Left forelimb (tissue), 1 donor: ENCODE measurements around the gene PPL.
"Not testable (repeated sequence)": the region's sequence is repeated elsewhere in the genome, so short reads cannot be mapped to it uniquely, and the experiment has no call there.

Experiments used
- DNase-seq: peaks from one replicate; pipeline ENCODE4 v3.0.0-alpha.2; 2018; ENCODE audit warnings: low spot score

The PPL gene

GRCh38 chr16:4904942-4905615 lies 31.9 kb downstream of the PPL start:
- no peak for DNase-seq

- no peak for DNase-seq
Measured at GRCh38 chr16:4904108-4904941, 32.6 kb downstream of the PPL start.

- DNase-seq: no peak
Measured at GRCh38 chr16:4902038-4902437, 34.9 kb downstream of the PPL start.

GRCh38 chr16:4900750-4901149 lies 36.2 kb downstream of the PPL start:
- no peak for DNase-seq

DNA sequence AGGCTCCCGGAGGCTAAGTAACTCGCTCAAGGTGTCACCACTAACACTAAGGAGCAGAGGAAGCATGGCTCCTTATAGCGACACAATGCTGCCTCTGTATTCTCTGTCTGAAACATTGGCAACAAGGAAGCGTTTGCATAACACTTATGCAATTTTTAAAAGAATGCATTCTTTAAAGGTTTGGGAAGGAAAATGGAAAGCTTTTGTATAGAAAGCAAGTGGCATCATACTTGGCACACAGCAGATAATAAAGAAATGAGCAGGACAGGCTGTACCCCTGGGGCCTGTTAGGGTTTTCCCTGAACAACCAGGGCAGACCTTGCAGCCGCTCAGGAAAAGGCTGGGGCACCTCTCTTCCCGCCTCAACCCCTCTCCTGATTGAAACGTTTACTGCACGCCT lies 36.9 kb downstream of the PPL start:
- DNase-seq: no peak

DNA sequence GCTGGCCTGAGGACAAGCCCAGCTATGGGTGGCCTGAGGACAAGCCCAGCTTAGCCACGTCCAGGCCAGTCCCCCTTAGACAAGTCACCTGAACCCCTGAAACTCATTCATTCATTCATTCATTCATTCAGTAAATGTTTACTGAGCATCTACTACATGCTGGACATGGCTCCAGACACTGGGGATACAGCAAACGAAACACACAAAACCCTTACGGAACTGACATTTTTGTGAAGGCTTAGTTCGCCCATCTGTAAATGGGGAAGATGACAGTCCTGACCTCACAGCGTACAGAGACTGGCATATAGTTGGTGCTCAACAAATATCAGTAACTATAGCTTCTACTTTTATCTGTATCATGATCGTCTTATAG lies 37.5 kb downstream of the PPL start:
- DNase-seq: no peak

DNA sequence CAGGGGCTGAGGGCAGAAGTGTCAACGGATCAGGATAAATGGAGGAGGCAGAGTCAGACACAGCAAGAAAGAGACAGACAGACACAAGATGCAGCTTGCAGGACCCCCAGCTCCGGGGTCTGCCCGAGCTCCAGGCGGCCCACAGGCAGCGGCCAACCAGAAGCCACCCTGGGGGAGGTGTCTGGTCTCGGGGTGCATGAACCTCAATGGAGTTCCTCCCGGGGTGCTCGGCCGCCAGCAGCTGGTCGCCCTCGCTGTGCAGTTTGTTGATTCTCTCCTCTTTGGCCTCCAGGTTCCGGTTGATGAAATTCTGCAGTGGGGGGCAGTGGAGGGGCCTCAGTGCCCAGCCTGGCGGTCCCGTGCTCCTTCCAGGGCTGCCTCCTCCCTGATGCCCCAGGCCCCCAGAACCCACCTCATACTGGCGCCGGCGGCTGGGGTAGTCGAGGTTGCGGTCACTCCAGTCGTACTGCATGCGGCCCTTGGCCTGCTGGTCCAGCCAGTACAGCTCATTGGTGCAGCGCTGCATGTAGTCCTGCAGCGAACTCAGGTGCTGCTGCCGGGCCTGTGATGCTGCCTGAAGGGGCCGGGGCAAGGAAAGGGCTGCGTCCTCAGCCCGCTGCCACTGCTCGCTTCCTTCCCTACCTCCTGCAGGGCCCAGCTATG lies 38.0 kb downstream of the PPL start:
- DNase-seq: no peak

DNA sequence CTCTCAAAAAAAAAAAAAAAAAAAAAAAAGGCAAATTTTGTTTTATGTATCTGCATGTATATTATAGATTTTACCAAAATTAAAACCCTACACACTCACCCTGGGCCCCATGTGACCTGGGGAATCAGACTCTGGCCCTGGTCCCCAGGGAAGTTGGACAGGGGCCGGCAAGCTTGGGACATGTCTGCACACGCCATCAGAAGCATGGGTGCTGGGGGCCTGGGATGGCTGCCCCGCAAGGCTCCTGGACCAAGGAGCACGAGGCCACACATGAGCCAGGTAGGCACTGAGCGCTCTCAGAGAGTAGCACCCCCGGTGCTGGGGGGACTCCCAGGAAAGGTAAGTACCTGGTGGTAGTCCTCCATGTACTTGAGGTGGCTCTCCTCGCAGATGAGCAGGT lies 39.6 kb downstream of the PPL start:
- DNase-seq: no peak

DNA sequence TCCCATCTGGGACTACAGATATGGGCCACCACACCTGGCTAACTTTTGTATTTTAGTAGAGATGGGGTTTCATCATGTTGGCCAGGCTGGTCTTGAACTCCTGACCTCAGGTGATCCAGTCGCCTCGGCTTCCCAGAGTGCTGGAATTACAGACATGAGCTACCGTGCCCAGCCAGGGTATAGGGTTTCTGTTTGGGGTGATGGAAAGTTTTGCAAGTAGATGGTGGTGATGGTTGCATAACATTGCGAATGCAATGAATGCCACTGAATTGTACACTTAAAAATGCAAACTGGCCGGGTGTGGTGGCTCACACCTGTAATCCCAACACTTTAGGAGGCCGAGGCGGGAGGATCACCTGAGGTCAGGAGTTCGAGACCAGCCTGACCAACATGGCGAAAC lies 40.2 kb downstream of the PPL start:
- DNase-seq: not testable (repeated sequence)

DNA sequence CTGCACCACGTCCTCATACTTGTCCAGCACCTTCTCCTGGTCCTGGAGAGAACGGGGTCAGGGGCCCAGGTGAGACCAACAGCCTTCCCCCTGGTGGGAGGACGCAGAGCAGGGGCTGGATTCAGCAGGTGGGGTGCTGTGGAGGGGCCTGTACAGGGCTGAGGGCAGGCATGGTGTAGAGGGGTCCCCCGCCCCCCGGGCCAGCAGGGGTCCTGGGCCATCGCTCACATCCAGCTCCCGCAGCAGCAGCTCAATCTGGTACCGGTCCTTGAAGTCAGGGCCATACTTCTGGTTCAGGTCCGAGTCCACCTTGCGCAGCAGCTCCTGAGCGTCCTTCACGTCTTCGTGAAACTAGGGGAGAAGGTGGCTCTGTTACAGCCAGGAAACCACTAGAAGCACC lies 41.6 kb downstream of the PPL start:
- DNase-seq: no peak

GRCh38 chr16:4894276-4895150 lies 42.4 kb downstream of the PPL start:
- no peak for DNase-seq

DNA sequence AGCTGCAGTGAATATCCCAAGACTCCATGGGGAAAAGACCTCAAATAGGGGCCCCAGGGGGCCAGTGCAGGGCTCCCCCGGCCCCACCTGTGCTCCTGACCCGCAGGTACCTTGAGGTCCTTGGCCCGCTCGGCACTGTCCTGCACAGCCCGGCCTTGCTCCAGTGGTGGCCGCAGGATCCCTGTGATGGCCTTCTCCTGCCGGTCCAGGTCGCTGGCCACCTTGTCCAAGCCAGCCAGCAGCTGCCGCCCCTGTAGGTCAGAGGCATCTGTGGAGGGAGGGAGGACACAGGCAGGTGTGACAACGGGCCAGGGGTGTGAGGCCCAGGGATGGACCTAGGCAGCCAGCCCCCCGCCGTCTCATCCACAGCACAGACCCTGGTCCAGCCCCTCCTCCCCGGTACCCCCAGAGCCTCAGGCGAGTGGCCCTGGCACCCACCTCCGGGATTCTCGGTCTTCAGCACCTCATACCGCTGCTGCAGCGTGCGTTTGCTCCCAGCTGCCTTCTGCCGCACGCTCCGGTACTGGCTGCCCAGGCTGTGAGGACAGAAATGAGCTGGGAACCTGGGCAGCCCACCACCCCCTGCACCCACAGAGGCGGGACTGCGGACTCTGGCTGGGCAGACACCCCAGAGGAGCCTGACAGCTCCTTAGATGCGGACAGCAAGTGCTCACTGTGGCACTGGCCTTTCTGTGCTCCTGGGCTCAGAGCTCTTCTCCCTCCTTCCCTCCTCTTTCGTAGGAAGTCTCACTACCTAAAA lies 43.7 kb downstream of the PPL start:
- DNase-seq: no peak

- DNase-seq: no peak
Measured at GRCh38 chr16:4892361-4893102, 44.4 kb downstream of the PPL start.

- DNase-seq: no peak
Measured at GRCh38 chr16:4891886-4892216, 45.1 kb downstream of the PPL start.

GRCh38 chr16:4891097-4891885 lies 45.7 kb downstream of the PPL start:
- no peak for DNase-seq

GRCh38 chr16:4890686-4891085 lies 46.3 kb downstream of the PPL start:
- DNase-seq: no peak

DNA sequence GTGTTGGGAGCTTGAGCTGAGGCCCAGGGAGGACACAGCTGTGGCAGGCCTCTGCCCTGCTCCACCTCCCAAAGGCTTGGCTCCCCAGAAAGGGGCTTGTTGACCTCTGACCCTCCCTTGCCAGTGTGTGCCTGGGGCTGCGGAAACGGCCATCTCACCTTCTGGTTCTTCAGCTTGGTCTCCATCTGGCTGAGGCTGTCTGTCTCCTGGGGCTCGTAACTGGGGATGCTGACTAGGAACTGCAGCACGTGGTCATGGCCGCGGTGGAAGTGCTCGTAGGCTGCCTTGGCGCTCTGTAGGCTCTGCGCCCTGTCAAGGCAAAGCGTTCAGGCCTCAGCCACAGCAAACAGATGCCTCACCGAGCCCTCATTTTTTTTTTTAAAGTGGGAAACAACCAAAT lies 46.9 kb downstream of the PPL start:
- DNase-seq: no peak

GRCh38 chr16:4888428-4889135 lies 48.4 kb downstream of the PPL start:
- no peak for DNase-seq

DNA sequence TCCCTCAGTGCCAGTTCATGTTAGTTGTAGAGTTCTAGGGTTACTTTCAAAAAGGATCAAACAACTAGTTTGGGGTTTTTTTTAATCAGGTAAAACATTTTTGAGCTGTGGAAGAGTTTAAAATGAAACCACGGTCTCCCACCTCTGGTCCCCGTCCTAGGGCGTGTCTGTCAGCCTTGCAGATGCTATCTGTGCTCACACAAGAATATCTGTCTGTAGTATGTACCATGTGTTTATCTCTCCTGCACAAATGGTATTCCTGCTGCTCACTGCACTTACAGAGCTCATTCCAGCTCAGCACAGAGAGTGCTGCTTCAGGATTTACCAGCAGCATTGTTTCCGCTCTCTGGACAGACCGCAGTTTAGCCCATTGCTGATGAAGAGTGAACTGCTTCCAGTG lies 50.8 kb downstream of the PPL start:
- no peak for DNase-seq
